Adipocyte (in vitro differentiated cells): Measurements from ENCODE around the gene ROBO1.

Experiments used
- DNase-seq: peaks from one replicate; pipeline ENCODE4 v3.0.0-alpha.2; 2015; ENCODE audit warnings: low read depth
- H3K27me3 ChIP-seq: replicated peaks from 2 replicates; pipeline ENCODE4 v1.7.0; 2013; ENCODE audit warnings: mild to moderate bottlenecking, low read length, moderate library complexity; ENCODE audit not compliant: control insufficient read depth, insufficient read depth
- H3K36me3 ChIP-seq: 2 replicates; pipeline ENCODE4 v1.7.0; 2013; ENCODE audit warnings: low read length, mild to moderate bottlenecking, moderate library complexity; ENCODE audit not compliant: control insufficient read depth, insufficient read depth, severe bottlenecking
- H3K4me1 ChIP-seq: 2 replicates; pipeline ENCODE4 v1.7.0; 2013; ENCODE audit warnings: mild to moderate bottlenecking, low read length, moderate library complexity; ENCODE audit not compliant: control insufficient read depth, insufficient read depth
- H3K4me3 ChIP-seq: 2 replicates; pipeline ENCODE4 v1.7.0; 2013; ENCODE audit warnings: mild to moderate bottlenecking, low read length, moderate library complexity
- H3K9ac ChIP-seq: 2 replicates; pipeline ENCODE4 v1.7.0; 2013; ENCODE audit warnings: mild to moderate bottlenecking, low read length, moderate library complexity
- H3K9me3 ChIP-seq: 2 replicates; pipeline ENCODE4 v1.7.0; 2013; ENCODE audit warnings: mild to moderate bottlenecking, low read length, moderate library complexity; ENCODE audit not compliant: control insufficient read depth

ROBO1 gene

DNA sequence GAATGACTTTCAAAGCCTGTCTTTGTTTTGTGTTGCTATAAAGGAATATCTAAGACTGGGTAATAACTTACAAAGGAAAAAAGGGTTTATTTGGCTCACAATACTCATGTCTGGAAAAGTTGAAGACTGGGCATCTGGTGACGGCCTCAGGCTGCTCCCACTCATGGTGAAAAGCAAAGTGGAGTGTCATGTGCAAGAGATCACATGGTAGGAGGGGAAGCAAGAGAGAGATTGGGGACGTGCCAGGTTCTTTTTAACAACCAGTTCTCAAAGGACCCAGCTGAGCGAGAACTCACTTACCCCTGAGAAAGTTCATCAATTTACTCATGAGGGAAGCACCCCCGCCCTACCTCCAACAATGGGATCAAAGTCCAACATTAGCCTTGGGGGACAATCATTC lies 929.4 kb downstream of the ROBO1 start:
- DNase-seq, result no peak
- Histone ChIP-seq H3K4me1 (no peaks in the 10 kb centered on the region), H3K9ac (no peak overlapping the region), H3K36me3 (no peaks in the 10 kb centered on the region), H3K9me3 (no peaks in the 10 kb centered on the region), H3K27me3 (no peaks in the 10 kb centered on the region), H3K4me3 (no peak overlapping the region)

GRCh38 chr3:78834910-78835309 lies 932.9 kb downstream of the ROBO1 start:
- no peaks in the 10 kb centered on the region for H3K27me3 ChIP-seq
- H3K4me1 ChIP-seq, result no peaks in the 10 kb centered on the region

GRCh38 chr3:78832785-78833204 lies 935.0 kb downstream of the ROBO1 start:
- Histone ChIP-seq H3K9ac (no peak overlapping the region), H3K36me3 (no peaks in the 10 kb centered on the region), H3K4me1 (no peaks in the 10 kb centered on the region), H3K27me3 (no peaks in the 10 kb centered on the region), H3K4me3 (no peak overlapping the region), H3K9me3 (no peaks in the 10 kb centered on the region)
- no peak for DNase-seq

More at GRCh38 chr3:78834910-78835309, 932.9 kb downstream of the ROBO1 start:
- Histone ChIP-seq H3K4me3 (no peak overlapping the region), H3K9ac (no peak overlapping the region), H3K36me3 (no peaks in the 10 kb centered on the region), H3K9me3 (no peaks in the 10 kb centered on the region)
- no peak for DNase-seq

DNA sequence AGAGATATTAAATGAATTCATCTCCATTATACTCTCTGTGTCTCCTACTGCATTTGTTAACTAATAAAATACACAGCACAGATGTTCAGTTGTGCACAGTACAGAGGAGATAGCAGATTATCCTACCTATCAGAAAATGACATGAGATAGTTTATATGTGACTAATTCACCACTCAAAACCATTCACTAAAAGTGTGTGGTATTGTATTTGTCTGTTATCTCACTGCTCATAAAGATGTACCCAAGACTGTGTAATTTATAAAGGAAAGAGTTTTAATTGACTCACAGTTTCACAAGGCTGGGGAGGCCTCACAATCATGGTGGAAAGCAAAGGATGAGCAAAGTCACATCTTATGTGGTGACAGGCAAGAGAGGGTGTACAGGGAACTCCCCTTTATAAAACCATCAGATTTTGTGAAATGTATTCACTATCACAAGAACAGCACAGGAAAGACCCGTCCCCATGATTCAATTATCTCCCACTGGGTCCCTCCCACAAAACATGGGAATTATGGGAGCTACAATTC lies 936.3 kb downstream of the ROBO1 start:
- H3K9me3 ChIP-seq, result no peaks in the 10 kb centered on the region
- no peaks in the 10 kb centered on the region for H3K27me3 ChIP-seq
- no peak overlapping the region for H3K9ac ChIP-seq
- no peaks in the 10 kb centered on the region for H3K36me3 ChIP-seq
- H3K4me3 ChIP-seq, result no peak overlapping the region
- DNase-seq, result no peak
- no peaks in the 10 kb centered on the region for H3K4me1 ChIP-seq

DNA sequence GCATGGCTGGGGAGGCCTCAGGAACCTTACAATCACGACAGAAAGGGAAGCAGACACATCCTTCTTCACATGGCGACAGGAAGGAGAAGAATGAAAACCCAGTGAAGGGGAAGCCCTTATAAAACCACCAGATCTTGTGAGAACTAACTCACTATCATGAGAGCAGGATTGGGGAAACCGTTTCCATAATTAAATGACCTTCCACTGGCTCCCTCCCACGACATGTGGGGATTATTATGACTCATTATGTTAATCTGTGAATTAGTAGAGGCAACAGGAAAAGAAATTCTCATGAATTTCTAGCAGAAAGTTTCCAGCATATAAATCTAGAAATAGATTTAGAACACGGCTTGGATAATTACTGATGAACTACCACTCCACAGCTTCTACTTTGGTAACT lies 937.3 kb downstream of the ROBO1 start:
- no peaks in the 10 kb centered on the region for H3K27me3 ChIP-seq
- DNase-seq, result no peak
- no peak overlapping the region for H3K4me3 ChIP-seq
- H3K9me3 ChIP-seq, result no peaks in the 10 kb centered on the region
- H3K9ac ChIP-seq, result no peak overlapping the region
- H3K36me3 ChIP-seq, result no peaks in the 10 kb centered on the region
- peaks cover under 1% of the 10 kb centered on the region for H3K4me1 ChIP-seq

DNA sequence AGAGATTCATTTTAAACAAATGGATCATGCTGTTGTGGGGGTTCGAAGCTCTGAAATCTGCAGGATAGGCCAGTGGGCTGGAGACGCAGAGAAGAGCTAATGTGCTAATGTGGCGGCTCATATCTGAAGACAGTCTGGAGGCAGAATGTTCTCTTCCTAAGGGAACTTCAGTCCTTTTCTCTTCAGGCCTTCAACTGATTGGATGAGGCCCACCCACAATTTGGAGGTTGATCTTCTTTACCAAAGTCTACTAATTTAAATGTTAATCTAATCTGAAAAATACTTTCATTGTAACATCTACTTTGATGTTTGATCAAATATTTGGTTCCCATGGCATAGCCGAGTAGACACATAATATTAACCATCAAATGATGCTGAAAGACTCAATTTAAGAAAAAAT lies 940.2 kb downstream of the ROBO1 start:
- no peak overlapping the region for H3K9ac ChIP-seq
- H3K4me3 ChIP-seq, result no peak overlapping the region
- H3K27me3 ChIP-seq, result no peaks in the 10 kb centered on the region
- DNase-seq, result no peak
- H3K36me3 ChIP-seq, result no peaks in the 10 kb centered on the region
- peaks cover 22% of the 10 kb centered on the region for H3K4me1 ChIP-seq
- no peaks in the 10 kb centered on the region for H3K9me3 ChIP-seq

- peaks cover 22% of the 10 kb centered on the region for H3K4me1 ChIP-seq
- no peaks in the 10 kb centered on the region for H3K9me3 ChIP-seq
- H3K4me3 ChIP-seq, result no peak overlapping the region
- no peaks in the 10 kb centered on the region for H3K27me3 ChIP-seq
- no peak overlapping the region for H3K9ac ChIP-seq
- H3K36me3 ChIP-seq, result no peaks in the 10 kb centered on the region
- peak; percentile 59 for DNase-seq
Measured at GRCh38 chr3:78825858-78826215, 942.0 kb downstream of the ROBO1 start.

GRCh38 chr3:78825118-78825857 lies 942.5 kb downstream of the ROBO1 start:
- H3K4me1 ChIP-seq, result peaks cover 22% of the 10 kb centered on the region
- no peak overlapping the region for H3K9ac ChIP-seq
- H3K36me3 ChIP-seq, result no peaks in the 10 kb centered on the region
- DNase-seq, result no peak
- H3K9me3 ChIP-seq, result no peaks in the 10 kb centered on the region
- no peaks in the 10 kb centered on the region for H3K27me3 ChIP-seq
- H3K4me3 ChIP-seq, result no peak overlapping the region

GRCh38 chr3:78823859-78824258 lies 943.9 kb downstream of the ROBO1 start:
- no peak overlapping the region for H3K4me3 ChIP-seq
- peaks cover 22% of the 10 kb centered on the region for H3K4me1 ChIP-seq
- no peaks in the 10 kb centered on the region for H3K27me3 ChIP-seq
- DNase-seq, result peak; percentile 60
- no peaks in the 10 kb centered on the region for H3K9me3 ChIP-seq
- no peak overlapping the region for H3K9ac ChIP-seq
- no peaks in the 10 kb centered on the region for H3K36me3 ChIP-seq

GRCh38 chr3:78823434-78823833 lies 944.4 kb downstream of the ROBO1 start:
- Histone ChIP-seq H3K4me1 (peaks cover 22% of the 10 kb centered on the region), H3K36me3 (no peaks in the 10 kb centered on the region), H3K4me3 (no peak overlapping the region), H3K9ac (no peak overlapping the region), H3K9me3 (no peaks in the 10 kb centered on the region), H3K27me3 (no peaks in the 10 kb centered on the region)
- DNase-seq, result no peak

- no peak overlapping the region for H3K4me3 ChIP-seq
- H3K9me3 ChIP-seq, result no peaks in the 10 kb centered on the region
- H3K9ac ChIP-seq, result no peak overlapping the region
- H3K36me3 ChIP-seq, result no peaks in the 10 kb centered on the region
- DNase-seq, result peak; percentile 60
- peaks cover 22% of the 10 kb centered on the region for H3K4me1 ChIP-seq
- H3K27me3 ChIP-seq, result no peaks in the 10 kb centered on the region
Measured at GRCh38 chr3:78822726-78823125, 945.1 kb downstream of the ROBO1 start.

DNA sequence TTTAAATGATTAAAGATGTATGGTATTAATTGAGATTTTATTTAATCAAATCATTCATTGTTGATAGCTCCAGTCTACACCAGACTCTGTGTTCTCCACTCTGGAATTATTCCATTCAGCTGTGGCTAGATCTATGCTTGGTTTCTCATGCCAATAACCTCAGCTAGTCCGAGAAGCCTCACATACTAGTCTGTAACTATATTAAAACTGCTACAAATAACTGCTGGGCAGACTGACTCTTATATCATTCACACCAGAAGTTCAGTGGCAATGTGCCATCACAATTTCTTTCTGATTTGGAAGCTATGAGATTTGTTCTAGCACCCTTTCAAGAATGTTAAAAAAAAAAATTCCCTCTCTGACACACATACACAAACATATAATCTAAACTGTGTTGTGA lies 947.3 kb downstream of the ROBO1 start:
- H3K9me3 ChIP-seq, result no peaks in the 10 kb centered on the region
- no peak overlapping the region for H3K9ac ChIP-seq
- no peak for DNase-seq
- H3K4me1 ChIP-seq, result peaks cover 22% of the 10 kb centered on the region
- no peaks in the 10 kb centered on the region for H3K36me3 ChIP-seq
- H3K4me3 ChIP-seq, result no peak overlapping the region
- H3K27me3 ChIP-seq, result no peaks in the 10 kb centered on the region
